GM23338 (cell line): ENCODE measurements around the gene ATP6V1E1.
A peak's percentile ranks its signal among the peaks of the same experiment; 100 is the strongest.

Experiments
- CREB1 ChIP-seq: fragments of 250-450 bp; sonication (Bioruptor Pico); IDR thresholded peaks from 2 replicates; pipeline ENCODE4 v1.5.0; 2020; ENCODE audit warnings: low read depth, mild to moderate bottlenecking, moderate library complexity
- EZH2 ChIP-seq: fragments of 200-600 bp; sonication (generic); IDR thresholded peaks from one replicate; pipeline ENCODE4 v1.8.0; 2017; ENCODE audit warnings: antibody characterized with exemption, mild to moderate bottlenecking, low read depth; ENCODE audit not compliant: unreplicated experiment
- JUNB ChIP-seq: IDR thresholded peaks from one replicate; pipeline ENCODE4 v1.6.1; 2016; ENCODE audit warnings: antibody characterized with exemption; ENCODE audit not compliant: unreplicated experiment
- POLR2AphosphoS5 ChIP-seq: IDR thresholded peaks from 2 replicates; pipeline ENCODE4 v1.6.1; 2016; ENCODE audit warnings: antibody characterized with exemption, low read depth
- REST ChIP-seq: IDR thresholded peaks from one replicate; pipeline ENCODE4 v1.6.1; 2018; ENCODE audit warnings: antibody characterized with exemption; ENCODE audit not compliant: unreplicated experiment
- ZNF331 ChIP-seq: fragments of 250-450 bp; sonication (Bioruptor Pico); IDR thresholded peaks from 2 replicates; pipeline ENCODE4 v1.5.0; 2020; ENCODE audit warnings: low read depth, mild to moderate bottlenecking, moderate library complexity
- TF ChIP-seq, protein P1 (sequence below), 2 experiments: fragments of 200-600 bp in 1 of 2; sonication (generic) in 1 of 2; conservative IDR thresholded peaks; 2 replicates each; pipeline versions ENCODE4 v1.5.1 to v1.6.1; 2016 to 2017; ENCODE audit warnings: antibody characterized with exemption in 2 of 2, low read depth in 2 of 2, mild to moderate bottlenecking in 2 of 2, moderate library complexity in 1 of 2

DNA sequence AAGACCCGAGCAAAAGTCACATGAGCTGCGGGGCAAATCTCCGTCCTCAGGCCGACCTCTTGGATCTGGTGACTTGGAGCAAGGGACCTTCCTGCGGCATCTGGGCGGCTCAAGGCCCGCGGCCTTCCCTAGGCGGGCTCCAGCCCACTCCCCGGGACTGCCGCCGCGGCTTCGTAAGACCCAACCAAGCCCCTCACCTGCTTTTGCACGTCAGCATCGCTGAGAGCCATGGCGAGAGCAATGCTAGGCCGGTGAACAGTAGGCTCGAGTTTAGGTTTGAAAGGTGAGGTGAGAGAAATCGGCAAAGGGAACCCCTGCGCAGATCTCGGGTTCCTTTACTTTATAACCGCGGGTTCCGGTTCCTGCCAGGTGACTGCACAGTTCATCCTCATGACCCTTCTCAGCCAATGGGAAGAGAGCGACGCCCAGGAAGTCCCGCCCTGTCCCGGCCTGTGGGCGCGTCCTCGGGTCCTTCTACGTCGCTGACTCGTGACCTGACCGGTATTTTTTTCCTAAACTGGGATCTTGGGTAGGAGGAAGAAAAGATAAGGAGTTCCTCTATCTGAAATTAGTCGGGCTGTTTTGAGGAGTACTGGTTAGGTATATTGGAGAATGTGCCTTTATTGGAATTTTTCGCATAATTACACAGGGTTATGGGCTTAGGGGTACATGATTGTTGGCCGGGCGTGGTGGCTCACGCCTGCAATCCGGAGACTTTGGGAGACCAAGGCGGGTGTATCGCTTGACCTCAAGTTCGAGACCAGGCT is at the start of gene ATP6V1E1:
- TF ChIP-seq, protein P1, sequence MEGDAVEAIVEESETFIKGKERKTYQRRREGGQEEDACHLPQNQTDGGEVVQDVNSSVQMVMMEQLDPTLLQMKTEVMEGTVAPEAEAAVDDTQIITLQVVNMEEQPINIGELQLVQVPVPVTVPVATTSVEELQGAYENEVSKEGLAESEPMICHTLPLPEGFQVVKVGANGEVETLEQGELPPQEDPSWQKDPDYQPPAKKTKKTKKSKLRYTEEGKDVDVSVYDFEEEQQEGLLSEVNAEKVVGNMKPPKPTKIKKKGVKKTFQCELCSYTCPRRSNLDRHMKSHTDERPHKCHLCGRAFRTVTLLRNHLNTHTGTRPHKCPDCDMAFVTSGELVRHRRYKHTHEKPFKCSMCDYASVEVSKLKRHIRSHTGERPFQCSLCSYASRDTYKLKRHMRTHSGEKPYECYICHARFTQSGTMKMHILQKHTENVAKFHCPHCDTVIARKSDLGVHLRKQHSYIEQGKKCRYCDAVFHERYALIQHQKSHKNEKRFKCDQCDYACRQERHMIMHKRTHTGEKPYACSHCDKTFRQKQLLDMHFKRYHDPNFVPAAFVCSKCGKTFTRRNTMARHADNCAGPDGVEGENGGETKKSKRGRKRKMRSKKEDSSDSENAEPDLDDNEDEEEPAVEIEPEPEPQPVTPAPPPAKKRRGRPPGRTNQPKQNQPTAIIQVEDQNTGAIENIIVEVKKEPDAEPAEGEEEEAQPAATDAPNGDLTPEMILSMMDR (conservative IDR thresholded peaks at IDR 0.05; ENCODE audit: low read depth in 2 of 2) = no peak
- peak; percentile 63 for TF ChIP-seq POLR2AphosphoS5
- TF ChIP-seq EZH2 = no peak
- TF ChIP-seq CREB1 (CRISPR knock-in tag) = peak; percentile 81; the same call in 1 of the 2 replicates
- TF ChIP-seq REST = no peak
- TF ChIP-seq JUNB = no peak
- no peak for TF ChIP-seq ZNF331 (CRISPR knock-in tag)
